ENCODE results near the gene C1QTNF1. TPM values are rescaled to one million over a fixed set of nuclear protein-coding genes. Genes with fewer than 3 reads are reported as not detected.

The C1QTNF1 gene
- total RNA-seq, 2 experiments from 2014 or later = not detected

DNA sequence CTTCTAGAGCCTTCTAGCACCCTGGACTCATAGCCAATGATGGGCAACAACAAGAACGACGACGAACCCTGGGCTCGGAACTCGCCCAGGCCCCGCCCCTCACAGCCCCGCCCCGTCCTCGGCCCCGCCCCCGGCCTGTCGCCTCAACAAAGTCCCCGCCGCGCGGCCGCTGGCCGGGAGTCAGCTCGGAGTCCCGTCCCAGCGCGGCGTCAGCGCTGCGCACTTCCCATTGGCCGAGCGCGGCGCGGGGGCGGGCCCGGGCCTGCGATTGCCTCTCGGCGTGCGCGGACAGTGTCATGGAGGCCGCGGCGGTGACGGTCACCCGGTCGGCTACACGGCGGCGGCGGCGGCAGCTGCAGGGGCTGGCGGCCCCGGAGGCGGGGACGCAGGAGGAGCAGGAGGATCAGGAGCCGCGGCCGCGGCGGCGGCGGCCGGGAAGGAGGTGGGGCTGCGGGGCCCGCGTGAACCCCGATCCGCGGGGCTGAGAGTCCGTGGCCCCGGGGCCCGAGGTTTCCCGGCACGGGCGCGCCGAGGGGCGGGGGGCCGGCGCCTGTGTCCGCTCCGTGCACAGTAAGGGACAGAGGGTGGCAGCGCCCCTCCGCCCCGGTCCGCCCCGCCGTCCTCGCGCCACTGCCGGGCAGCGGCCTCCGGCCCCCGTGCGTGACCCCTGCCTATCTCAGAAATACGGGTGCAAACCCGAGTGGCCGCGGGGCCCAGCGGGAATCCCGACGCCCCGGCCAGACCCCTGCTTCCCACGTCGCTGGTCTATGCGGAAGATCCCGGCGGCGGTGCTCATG lies 50.9 kb downstream of the C1QTNF1 start, which contains the start of gene ENGASE:
Gene ENGASE (plus strand): TSS at position 176 of the 797 bp plus-strand sequence. CDS start 121 bp downstream, at position 297.
- Mint-ChIP-seq H3K9me3 (ENCODE audit: insufficient read depth) (no peaks in the 10 kb centered on the region), H3K4me1 (ENCODE audit: low read depth) (peaks cover 18% of the 10 kb centered on the region), H3K27me3 (ENCODE audit: low read depth) (peaks cover 3% of the 10 kb centered on the region), H3K36me3 (ENCODE audit: low read depth) (peaks cover 11% of the 10 kb centered on the region), H3K27ac (peak within 1 kb of the TSS; percentile 67), H3K4me3 (peak within 1 kb of the TSS; percentile 79)
- peak; percentile 98 for ATAC-seq
- POLR2A ChIA-PET = interaction anchor here (0.6 to 1.5 kb wide), 2 partner anchors 8 to 10 kb away, joined by 3 read pairs; no protein-coding TSS in a partner anchor
- peak; percentile 91 for DNase-seq
- CTCF ChIA-PET = interaction anchor here (1.1 to 2.8 kb wide), 5 partner anchors 10 to 326 kb away, joined by 3 to 23 read pairs (median 5); no protein-coding TSS in a partner anchor

DNA sequence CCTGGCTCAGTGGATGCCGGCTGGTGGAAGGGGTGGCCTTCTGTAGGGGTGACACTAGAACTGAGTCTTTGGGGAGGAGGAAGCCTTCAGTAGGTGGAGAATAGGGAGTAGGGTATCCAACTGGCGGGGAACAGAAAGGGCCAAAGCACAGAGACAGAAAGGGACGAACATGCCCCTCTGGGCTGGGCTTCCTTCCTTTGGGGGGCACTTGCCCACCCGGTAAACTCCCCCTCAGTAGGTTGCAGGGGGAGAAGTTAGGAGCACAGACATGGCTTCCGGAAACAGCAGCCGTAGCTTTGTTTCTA lies 51.4 kb downstream of the C1QTNF1 start:
- Mint-ChIP-seq H3K27ac (peak overlapping the region; percentile 62), H3K9me3 (ENCODE audit: insufficient read depth) (no peaks in the 10 kb centered on the region), H3K27me3 (ENCODE audit: low read depth) (peaks cover 2% of the 10 kb centered on the region), H3K36me3 (ENCODE audit: low read depth) (peaks cover 14% of the 10 kb centered on the region), H3K4me3 (peak overlapping the region; percentile 79), H3K4me1 (ENCODE audit: low read depth) (peaks cover 18% of the 10 kb centered on the region)
- DNase-seq = peak; percentile 42
- POLR2A ChIA-PET = interaction anchor here (0.6 kb wide), 1 partner anchor 8 kb away, joined by 3 read pairs; no protein-coding TSS in a partner anchor
- peak; percentile 45 for ATAC-seq
- CTCF ChIA-PET = interaction anchor here (1.6 to 2.8 kb wide), 3 partner anchors 10 to 317 kb away, joined by 3 to 23 read pairs (median 14); no protein-coding TSS in a partner anchor

DNA sequence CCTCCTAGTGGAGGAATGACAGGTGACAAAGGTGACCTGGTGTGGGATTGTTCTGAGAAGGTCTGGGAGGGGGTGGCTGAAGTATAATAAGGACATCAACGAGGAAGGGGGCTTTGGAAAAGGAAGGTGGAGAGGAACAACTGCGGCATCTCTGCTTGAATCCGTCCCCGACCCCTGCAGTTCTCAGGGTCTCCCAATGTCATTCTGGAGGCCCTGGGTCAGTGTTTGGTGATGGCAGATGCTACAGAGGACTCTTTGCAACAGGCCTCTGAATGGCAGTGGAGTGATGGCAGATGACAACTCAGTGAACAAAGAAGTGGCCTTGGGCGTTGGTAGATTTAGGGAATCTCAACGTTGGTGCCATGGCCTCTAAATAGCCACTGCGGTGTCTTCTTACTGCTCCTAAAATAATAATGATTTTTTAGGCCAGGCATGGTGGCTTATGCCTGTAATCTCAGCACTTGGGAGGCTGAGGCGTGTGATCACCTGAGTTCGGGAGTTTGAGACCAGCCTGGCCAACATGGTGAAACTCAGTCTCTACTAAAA lies 52.0 kb downstream of the C1QTNF1 start:
- ATAC-seq = no peak
- POLR2A ChIA-PET = interaction anchor here (0.6 kb wide), 1 partner anchor 9 kb away, joined by 3 read pairs; no protein-coding TSS in a partner anchor
- H3K36me3 Mint-ChIP-seq (ENCODE audit: low read depth) = peaks cover 18% of the 10 kb centered on the region
- no peaks in the 10 kb centered on the region for H3K9me3 Mint-ChIP-seq (ENCODE audit: insufficient read depth)
- H3K4me1 Mint-ChIP-seq (ENCODE audit: low read depth) = peaks cover 18% of the 10 kb centered on the region
- no peaks in the 10 kb centered on the region for H3K27me3 Mint-ChIP-seq (ENCODE audit: low read depth)
- CTCF ChIA-PET = interaction anchor here (0.9 to 2.8 kb wide), 4 partner anchors 11 to 318 kb away, joined by 3 to 23 read pairs (median 8); no protein-coding TSS in a partner anchor
- peak overlapping the region; percentile 62 for H3K27ac Mint-ChIP-seq
- DNase-seq = no peak
- H3K4me3 Mint-ChIP-seq = peak overlapping the region; percentile 79

DNA sequence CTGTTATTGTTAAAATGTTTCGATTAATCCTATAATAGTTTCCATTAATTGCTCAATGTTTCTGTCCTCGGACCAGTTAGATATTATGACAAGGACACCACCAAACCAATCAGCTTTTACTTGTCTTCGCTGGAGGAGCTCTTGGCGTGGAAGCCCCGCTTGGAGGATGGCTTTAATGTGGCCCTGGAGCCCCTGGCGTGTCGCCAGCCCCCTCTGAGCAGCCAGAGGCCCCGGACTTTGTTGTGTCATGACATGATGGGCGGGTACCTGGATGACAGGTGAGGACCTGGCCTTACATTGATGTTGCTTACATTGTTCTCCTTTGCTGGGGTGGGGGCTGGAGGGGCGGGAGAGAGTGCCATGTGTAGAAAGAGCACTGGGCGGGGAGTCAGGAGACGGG lies 53.6 kb downstream of the C1QTNF1 start:
- ChIA-PET POLR2A (no interaction called here), CTCF (interaction anchor here (2.6 kb wide), 1 partner anchor 10 kb away, joined by 9 read pairs; no protein-coding TSS in a partner anchor)
- no peak overlapping the region for H3K4me3 Mint-ChIP-seq
- DNase-seq (no peak), ATAC-seq (no peak)
- H3K4me1 Mint-ChIP-seq (ENCODE audit: low read depth) = peaks cover 18% of the 10 kb centered on the region
- no peaks in the 10 kb centered on the region for H3K9me3 Mint-ChIP-seq (ENCODE audit: insufficient read depth)
- H3K27ac Mint-ChIP-seq = no peak overlapping the region
- H3K27me3 Mint-ChIP-seq (ENCODE audit: low read depth) = no peaks in the 10 kb centered on the region
- peaks cover 18% of the 10 kb centered on the region for H3K36me3 Mint-ChIP-seq (ENCODE audit: low read depth)

DNA sequence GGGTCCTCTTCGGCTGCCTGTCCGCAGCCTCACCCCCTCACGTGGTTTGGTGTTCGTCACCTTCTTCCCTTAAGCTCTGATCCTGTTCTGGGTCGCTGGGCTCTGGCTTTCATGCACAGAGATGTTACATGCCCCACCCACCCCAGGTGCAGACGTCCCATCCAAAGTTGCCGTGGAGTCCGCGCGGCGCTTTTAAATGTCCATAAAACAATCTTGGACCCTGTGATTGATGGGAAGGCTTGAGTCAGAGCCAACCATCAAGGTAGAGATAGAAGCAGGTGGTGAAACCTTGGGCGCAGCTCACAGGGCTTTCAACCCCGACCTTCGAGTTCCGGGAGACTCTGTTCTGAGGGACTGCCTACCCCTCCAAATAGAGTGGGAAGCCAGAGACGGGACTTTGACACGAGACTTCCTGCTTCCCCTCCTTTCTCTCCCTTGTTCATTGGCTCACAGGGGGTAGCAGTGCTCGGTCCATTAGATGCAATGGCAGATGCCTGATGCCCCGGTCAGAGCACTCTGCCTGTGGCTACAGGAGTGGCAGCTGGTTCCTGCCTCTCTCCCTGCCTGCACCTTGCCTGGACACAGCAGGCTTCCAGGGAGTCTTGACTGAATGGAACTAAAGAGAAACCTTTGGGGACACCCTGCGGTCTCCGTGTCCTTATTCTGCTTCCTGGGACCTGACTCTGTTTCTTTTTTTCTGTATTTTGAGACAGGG lies 54.7 kb downstream of the C1QTNF1 start:
- H3K4me3 Mint-ChIP-seq = no peak overlapping the region
- no peaks in the 10 kb centered on the region for H3K9me3 Mint-ChIP-seq (ENCODE audit: insufficient read depth)
- H3K27ac Mint-ChIP-seq = no peak overlapping the region
- ChIA-PET POLR2A (no interaction called here), CTCF (interaction anchor here (2.6 kb wide), 1 partner anchor 9 kb away, joined by 9 read pairs; no protein-coding TSS in a partner anchor)
- ATAC-seq = no peak
- peaks cover 18% of the 10 kb centered on the region for H3K36me3 Mint-ChIP-seq (ENCODE audit: low read depth)
- peaks cover 18% of the 10 kb centered on the region for H3K4me1 Mint-ChIP-seq (ENCODE audit: low read depth)
- DNase-seq = no peak
- no peaks in the 10 kb centered on the region for H3K27me3 Mint-ChIP-seq (ENCODE audit: low read depth)

DNA sequence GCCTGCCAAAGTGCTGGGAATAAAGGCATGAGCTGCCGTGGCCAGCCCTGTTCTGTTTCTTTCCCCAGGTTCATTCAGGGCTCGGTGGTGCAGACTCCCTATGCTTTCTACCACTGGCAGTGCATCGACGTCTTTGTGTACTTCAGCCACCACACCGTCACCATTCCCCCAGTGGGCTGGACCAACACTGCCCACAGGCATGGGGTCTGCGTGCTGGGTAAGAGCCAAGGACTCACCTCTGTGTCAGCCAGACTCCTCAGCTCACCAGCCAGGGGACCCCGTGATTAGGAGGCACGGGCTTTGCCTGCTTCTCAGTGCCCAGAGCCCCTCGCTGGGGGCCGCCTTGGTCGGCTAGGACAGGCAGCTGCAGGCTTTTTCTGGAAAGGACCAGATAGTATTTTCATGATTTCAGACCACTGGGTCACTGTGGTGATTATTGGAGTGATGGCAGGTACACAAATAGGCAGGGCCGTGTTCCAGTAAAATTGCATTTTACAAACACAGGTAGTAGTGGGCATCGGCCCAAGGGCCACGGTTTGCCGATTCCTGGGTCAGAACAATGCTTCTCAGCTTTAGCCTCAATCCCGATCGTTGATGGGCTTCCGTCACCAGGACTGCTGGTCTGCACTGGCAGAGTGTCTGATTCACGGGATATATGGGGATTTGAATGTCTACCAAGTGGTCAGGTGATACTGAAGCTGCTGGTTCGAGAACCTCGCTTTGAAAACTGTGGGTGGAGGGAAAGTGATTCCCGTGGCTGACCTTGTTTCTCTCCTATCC lies 55.6 kb downstream of the C1QTNF1 start:
- no peaks in the 10 kb centered on the region for H3K27me3 Mint-ChIP-seq (ENCODE audit: low read depth)
- CTCF ChIA-PET = interaction anchor here (2.6 kb wide), 1 partner anchor 8 kb away, joined by 9 read pairs; no protein-coding TSS in a partner anchor
- no peak overlapping the region for H3K4me3 Mint-ChIP-seq

DNA sequence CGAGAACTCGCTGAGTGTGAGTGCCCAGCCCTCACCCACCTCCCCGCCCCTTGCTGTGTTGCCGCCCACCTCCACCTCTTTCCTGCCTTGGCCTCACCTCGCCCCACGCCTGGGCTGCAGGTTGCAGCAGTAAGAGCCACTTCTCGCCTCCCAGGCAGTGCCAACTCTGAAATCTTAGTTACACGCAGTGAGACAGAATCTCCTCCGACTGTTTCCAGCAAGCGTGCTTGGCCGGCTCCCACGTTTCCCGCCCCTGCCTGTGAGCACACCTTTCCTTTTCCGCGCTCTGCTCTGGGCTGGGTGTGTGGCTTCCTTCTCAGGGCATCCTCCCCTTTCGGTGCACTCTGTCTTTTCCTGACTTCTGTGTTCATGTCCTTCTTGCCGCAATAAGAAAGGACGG lies 56.4 kb downstream of the C1QTNF1 start:
- Mint-ChIP-seq H3K4me3 (no peak overlapping the region), H3K27ac (no peak overlapping the region), H3K27me3 (ENCODE audit: low read depth) (no peaks in the 10 kb centered on the region), H3K36me3 (ENCODE audit: low read depth) (peaks cover 18% of the 10 kb centered on the region), H3K4me1 (ENCODE audit: low read depth) (peaks cover 13% of the 10 kb centered on the region), H3K9me3 (ENCODE audit: insufficient read depth) (no peaks in the 10 kb centered on the region)
- CTCF ChIA-PET = no interaction called here
- no peak for DNase-seq
- POLR2A ChIA-PET = no interaction called here
- ATAC-seq = no peak

More for the DNA sequence above, 55.6 kb downstream of the C1QTNF1 start:
- no peak overlapping the region for H3K27ac Mint-ChIP-seq
- peaks cover 14% of the 10 kb centered on the region for H3K4me1 Mint-ChIP-seq (ENCODE audit: low read depth)
- DNase-seq (no peak), ATAC-seq (no peak)
- peaks cover 18% of the 10 kb centered on the region for H3K36me3 Mint-ChIP-seq (ENCODE audit: low read depth)
- H3K9me3 Mint-ChIP-seq (ENCODE audit: insufficient read depth) = no peaks in the 10 kb centered on the region
- POLR2A ChIA-PET = no interaction called here

DNA sequence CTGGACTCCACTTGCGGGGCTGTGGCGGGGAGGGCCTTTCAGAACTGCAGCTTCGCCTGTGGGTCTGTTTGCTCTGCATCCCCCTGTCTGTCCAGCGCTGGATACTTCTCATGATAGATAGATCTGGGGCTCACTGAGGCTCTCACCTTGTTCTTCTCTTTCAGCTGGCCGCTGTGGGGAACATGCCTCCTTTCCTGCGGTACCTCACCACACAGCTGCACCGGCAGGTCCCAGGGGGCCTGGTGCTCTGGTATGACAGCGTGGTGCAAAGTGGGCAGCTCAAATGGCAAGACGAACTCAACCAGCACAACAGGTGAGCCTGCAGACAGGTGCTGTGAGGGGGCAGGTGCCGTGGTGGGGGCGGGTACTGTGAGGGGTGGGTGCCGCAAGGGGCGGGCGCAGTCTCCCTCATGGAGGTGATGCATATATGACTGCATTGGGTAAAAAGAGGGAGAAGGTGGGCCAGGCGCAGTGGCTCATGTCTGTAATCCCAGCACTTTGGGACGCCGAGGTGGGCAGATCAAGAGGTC lies 56.9 kb downstream of the C1QTNF1 start:
- no peak for DNase-seq
- no peak for ATAC-seq
- Mint-ChIP-seq H3K4me3 (no peak overlapping the region), H3K36me3 (ENCODE audit: low read depth) (peaks cover 18% of the 10 kb centered on the region), H3K27ac (no peak overlapping the region), H3K4me1 (ENCODE audit: low read depth) (peaks cover 8% of the 10 kb centered on the region), H3K27me3 (ENCODE audit: low read depth) (no peaks in the 10 kb centered on the region), H3K9me3 (ENCODE audit: insufficient read depth) (no peaks in the 10 kb centered on the region)
- ChIA-PET CTCF (interaction anchor here (1.4 kb wide), 1 partner anchor 311 kb away, joined by 5 read pairs; no protein-coding TSS in a partner anchor), POLR2A (no interaction called here)

DNA sequence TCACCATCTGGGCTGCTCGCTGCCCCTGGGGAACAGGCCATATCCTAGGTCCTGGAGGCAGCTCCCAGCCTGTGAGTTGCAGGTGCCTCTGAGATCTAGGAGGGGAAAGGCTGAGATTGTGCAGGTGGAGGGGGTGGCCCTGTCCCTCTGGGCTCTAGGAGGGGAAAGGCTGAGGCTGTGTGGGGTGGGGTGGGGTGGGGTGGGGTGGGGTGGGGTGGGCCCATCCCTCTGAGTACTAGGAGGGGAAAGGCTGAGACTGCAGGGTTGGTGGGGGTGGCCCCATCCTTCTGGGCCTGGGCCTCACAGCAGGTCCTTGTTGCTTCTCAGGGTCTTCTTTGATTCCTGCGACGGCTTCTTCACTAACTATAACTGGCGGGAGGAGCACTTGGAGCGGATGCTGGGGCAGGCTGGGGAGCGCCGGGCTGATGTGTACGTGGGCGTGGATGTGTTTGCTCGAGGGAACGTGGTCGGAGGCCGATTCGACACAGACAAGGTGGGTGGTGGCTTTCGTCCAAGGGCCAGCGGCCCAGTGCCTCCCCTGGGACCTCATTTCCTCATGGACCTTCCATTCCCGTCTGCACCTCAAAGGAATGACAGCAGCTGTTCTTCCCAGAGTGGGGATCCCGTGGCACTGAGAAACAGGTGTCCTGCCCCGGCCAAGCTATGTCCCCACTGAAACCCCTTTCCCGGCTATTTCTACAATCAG lies 57.8 kb downstream of the C1QTNF1 start:
- POLR2A ChIA-PET = no interaction called here
- H3K9me3 Mint-ChIP-seq (ENCODE audit: insufficient read depth) = no peaks in the 10 kb centered on the region
- H3K27me3 Mint-ChIP-seq (ENCODE audit: low read depth) = no peaks in the 10 kb centered on the region
- no peaks in the 10 kb centered on the region for H3K4me1 Mint-ChIP-seq (ENCODE audit: low read depth)
- H3K27ac Mint-ChIP-seq = peak overlapping the region; percentile 34
- DNase-seq = no peak
- CTCF ChIA-PET = interaction anchor here (1.2 to 2.3 kb wide), 10 partner anchors 8 to 319 kb away, joined by 3 to 11 read pairs (median 6); no protein-coding TSS in a partner anchor
- no peak for ATAC-seq
- no peak overlapping the region for H3K4me3 Mint-ChIP-seq
- H3K36me3 Mint-ChIP-seq (ENCODE audit: low read depth) = peaks cover 18% of the 10 kb centered on the region

DNA sequence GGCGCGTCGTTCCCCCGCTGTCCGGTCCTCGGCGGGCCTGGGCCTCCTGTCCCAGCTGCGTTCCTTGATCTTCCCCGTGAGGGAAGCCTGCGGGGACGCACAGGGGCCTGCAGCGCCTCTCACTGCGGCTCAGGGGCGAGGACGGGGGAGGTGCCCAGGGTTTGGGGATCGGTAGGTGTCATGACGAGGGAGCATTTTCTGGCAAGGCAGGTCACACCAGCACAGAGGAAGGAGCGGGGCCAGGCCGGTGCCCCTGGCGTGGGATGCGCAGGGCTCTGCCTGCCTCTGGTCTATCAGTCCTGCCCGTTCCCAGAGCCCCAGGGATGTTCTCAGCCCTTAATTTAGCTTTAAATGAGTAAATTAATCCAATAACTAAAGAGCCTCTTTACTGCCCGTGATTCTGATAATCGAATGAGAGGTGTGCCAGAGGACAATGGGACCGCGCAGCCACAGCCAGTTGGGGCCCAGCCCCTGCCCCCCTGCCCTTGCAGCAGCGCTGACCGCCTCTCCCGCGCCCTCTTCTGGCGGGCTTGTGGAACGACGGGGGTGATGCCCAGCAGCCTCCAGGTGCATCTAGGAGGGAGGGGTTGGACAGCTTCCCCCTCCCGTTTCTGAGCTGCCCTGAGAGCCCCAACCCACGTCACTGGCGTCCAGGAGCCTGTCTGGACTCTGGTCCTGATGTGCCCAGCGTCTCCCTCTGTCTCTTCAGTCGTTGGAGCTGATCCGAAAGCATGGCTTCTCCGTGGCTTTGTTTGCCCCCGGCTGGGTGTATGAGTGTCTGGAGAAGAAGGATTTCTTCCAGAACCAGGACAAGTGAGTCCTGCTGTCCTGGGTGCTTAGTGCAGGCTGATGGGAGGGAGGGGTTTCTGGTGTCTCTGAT lies 58.6 kb downstream of the C1QTNF1 start:
- CTCF ChIA-PET = interaction anchor here (0.7 to 2.3 kb wide), 12 partner anchors 9 to 318 kb away, joined by 3 to 11 read pairs (median 5); no protein-coding TSS in a partner anchor

More for the DNA sequence above, 58.6 kb downstream of the C1QTNF1 start:
- peak; percentile 40 for ATAC-seq
- POLR2A ChIA-PET = no interaction called here
- Mint-ChIP-seq H3K27ac (no peak overlapping the region), H3K9me3 (ENCODE audit: insufficient read depth) (no peaks in the 10 kb centered on the region), H3K36me3 (ENCODE audit: low read depth) (peaks cover 16% of the 10 kb centered on the region), H3K4me3 (no peak overlapping the region), H3K4me1 (ENCODE audit: low read depth) (no peaks in the 10 kb centered on the region), H3K27me3 (ENCODE audit: low read depth) (no peaks in the 10 kb centered on the region)
- DNase-seq = peak; percentile 61

All from activated CD8-positive, alpha-beta T cell treated with anti-CD3 and anti-CD28 coated beads, Interleukin-2, amount 10 ng/mL, durations not matched to agents 7 days and 5 days (primary cell).